Adrenal gland (tissue), 5 donors: ENCODE data around the gene RASSF1.

Experiments used
- CTCF ChIP-seq, 6 experiments: fragments of 450-650 bp in 4 of 6; fragments of 200-600 bp in 2 of 6; sonication (generic) in 1 of 6; IDR thresholded peaks; 1 replicate in 5 of 6; 2 replicates in 1 of 6; pipeline versions ENCODE4 v1.5.1 to v1.8.0; 2016 to 2021; ENCODE audit warnings: antibody characterized with exemption in 6 of 6, mild to moderate bottlenecking in 2 of 6, moderate library complexity in 1 of 6
- POLR2A ChIP-seq, 2 donors: fragments of 450-650 bp; IDR thresholded peaks; one replicate each; pipeline ENCODE4 v1.6.1; 2017; ENCODE audit warnings: antibody characterized with exemption in 2 of 2, mild to moderate bottlenecking in 2 of 2, moderate library complexity in 1 of 2
- donor health status: DM: no; HTN: no; CAD: no.

GRCh38 chr3:50300681-50301254 is 39.9 kb downstream of the RASSF1 start:
- TF ChIP-seq POLR2A (IDR thresholded peaks at IDR 0.05) (no peak), CTCF (IDR thresholded peaks at IDR 0.05) (no peak)
